AG04450 (cell line): ENCODE measurements around the gene ALG8. TPM values are rescaled to one million over a fixed set of nuclear protein-coding genes. Genes with fewer than 3 reads are reported as not detected.
"Not testable (repeated sequence)": the region's sequence is repeated elsewhere in the genome, so short reads cannot be mapped to it uniquely, and the experiment has no call there.

Experiments used
- CTCF ChIA-PET: fragments of 300-600, 350-600 bp; formaldehyde crosslinking; extraction: SDS; loops from one replicate; lab custom pipeline; 2022; ENCODE audit warnings: antibody characterized with exemption, inconsistent platforms; lab: Charles Lee
- POLR2A ChIA-PET: fragments of 350-600 bp; formaldehyde crosslinking; extraction: SDS; loops from one replicate; lab custom pipeline; 2021; ENCODE audit warnings: antibody characterized with exemption, inconsistent platforms; lab: Yijun Ruan, JAX
- DNase-seq: peaks from one replicate; pipeline ENCODE4 v3.0.0-alpha.2; 2011; ENCODE audit warnings: low read depth, low spot score
- H3K27ac ChIP-seq: one replicate; pipeline ENCODE4 v1.5.1; 2012; ENCODE audit warnings: low read depth, low read length, control low read depth
- H3K27me3 ChIP-seq: one replicate; pipeline ENCODE4 v1.6.0; 2012; ENCODE audit warnings: low read length; ENCODE audit not compliant: control insufficient read depth, insufficient read depth
- H3K4me3 ChIP-seq: 2 replicates; pipeline ENCODE4 v1.5.1; 2011; ENCODE audit warnings: mild to moderate bottlenecking, low read depth, low read length, control low read depth
- H3K9me3 ChIP-seq: 2 replicates; pipeline ENCODE4 v1.5.1; 2012; ENCODE audit warnings: low read length; ENCODE audit not compliant: control insufficient read depth, insufficient read depth
- CTCF ChIP-seq: IDR thresholded peaks from 2 replicates; pipeline ENCODE4 v1.5.1; 2011; ENCODE audit warnings: low read depth, low read length, control low read depth, inconsistent platforms
- polyA plus RNA-seq: library from polyadenylated mRNA; depleted of rRNA; stranded (reverse); fragments of >200 nt; gene quantifications from 2 replicates; pipeline ENCODE4 v1.2.3, GENCODE V29; 2011

The ALG8 gene
- polyA plus RNA-seq, 1 experiment, result 80.0 TPM

GRCh38 chr11:78180751-78181150 lies 41.3 kb upstream of the ALG8 start:
- ChIA-PET POLR2A (no interaction called here), CTCF (no interaction called here)
- Histone ChIP-seq H3K9me3 (no peaks in the 10 kb centered on the region), H3K27me3 (no peaks in the 10 kb centered on the region), H3K27ac (no peak overlapping the region), H3K4me3 (no peak overlapping the region)
- no peak for TF ChIP-seq CTCF
- DNase-seq, result no peak

GRCh38 chr11:78179459-78180071 lies 40.1 kb upstream of the ALG8 start:
- no peak for TF ChIP-seq CTCF
- ChIA-PET CTCF (no interaction called here), POLR2A (no interaction called here)
- no peaks in the 10 kb centered on the region for H3K27me3 ChIP-seq
- H3K9me3 ChIP-seq, result no peaks in the 10 kb centered on the region
- no peak overlapping the region for H3K27ac ChIP-seq
- DNase-seq, result no peak
- no peak overlapping the region for H3K4me3 ChIP-seq

- CTCF ChIA-PET, result no interaction called here
These were observed 37.8 kb upstream of the ALG8 start for GRCh38 chr11:78177216-78177615.

DNA sequence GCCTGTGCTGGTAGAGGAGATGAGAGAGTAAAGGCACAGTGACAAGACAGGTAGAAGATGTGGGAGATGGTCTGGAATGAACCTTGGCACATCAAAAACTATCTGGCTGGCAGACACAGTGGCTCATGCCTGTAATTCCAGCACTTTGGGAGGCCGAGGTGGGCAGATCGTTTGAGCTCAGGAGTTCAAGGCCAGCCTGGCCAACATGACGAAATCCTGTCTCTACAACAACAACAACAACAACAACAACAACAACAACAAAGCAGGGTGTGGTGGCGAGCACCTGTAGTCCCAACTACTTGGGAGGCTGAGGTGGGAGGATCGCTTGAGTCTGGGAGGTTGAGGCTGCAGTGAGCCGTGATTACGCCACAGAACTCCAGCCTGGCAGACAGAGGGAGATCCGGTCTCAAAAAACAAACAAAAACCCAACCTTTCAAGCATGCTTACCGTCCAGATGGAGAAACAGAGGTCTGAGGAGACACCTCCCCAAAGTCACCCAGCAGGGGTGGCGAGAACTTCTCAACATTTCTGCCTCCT lies 37.2 kb upstream of the ALG8 start:
- no peak for TF ChIP-seq CTCF
- Histone ChIP-seq H3K27ac (no peak overlapping the region), H3K9me3 (no peaks in the 10 kb centered on the region), H3K4me3 (no peak overlapping the region), H3K27me3 (no peaks in the 10 kb centered on the region)
- CTCF ChIA-PET, result no interaction called here
- DNase-seq, result no peak
- POLR2A ChIA-PET, result no interaction called here

More at GRCh38 chr11:78177216-78177615, 37.8 kb upstream of the ALG8 start:
- no peaks in the 10 kb centered on the region for H3K9me3 ChIP-seq
- H3K27ac ChIP-seq, result no peak overlapping the region
- no peaks in the 10 kb centered on the region for H3K27me3 ChIP-seq
- POLR2A ChIA-PET, result no interaction called here
- TF ChIP-seq CTCF, result no peak
- no peak for DNase-seq
- H3K4me3 ChIP-seq, result no peak overlapping the region

DNA sequence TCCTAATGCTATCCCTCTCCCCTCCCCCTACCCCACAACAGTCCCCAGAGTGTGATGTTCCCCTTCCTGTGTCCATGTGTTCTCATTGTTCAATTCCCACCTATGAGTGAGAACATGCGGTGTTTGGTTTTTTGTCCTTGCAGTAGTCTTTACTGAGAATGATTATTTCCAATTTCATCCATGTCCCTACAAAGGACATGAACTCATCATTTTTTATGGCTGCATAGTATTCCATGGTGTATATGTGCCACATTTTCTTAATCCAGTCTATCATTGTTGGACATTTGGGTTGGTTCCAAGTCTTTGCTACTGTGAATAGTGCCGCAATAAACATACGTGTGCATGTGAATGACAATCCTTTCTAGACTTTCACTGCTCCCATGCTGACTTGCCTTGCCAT lies 36.4 kb upstream of the ALG8 start:
- H3K27me3 ChIP-seq, H3K4me3 ChIP-seq, H3K27ac ChIP-seq, H3K9me3 ChIP-seq, CTCF ChIA-PET, POLR2A ChIA-PET, DNase-seq: not testable (repeated sequence)
